ENCODE data around the gene NOL11.

GRCh38 chr17:67713169-67713568 is 4.6 kb upstream of the NOL11 start:
- TF ChIP-seq CTCF (IDR thresholded peaks at IDR 0.05), result no peak
- TF ChIP-seq ATF6 (CRISPR knock-in tag; IDR thresholded peaks at IDR 0.05), result no peak
- no peak for TF ChIP-seq CREB1 (CRISPR knock-in tag; IDR thresholded peaks at IDR 0.05)
- no peak for TF ChIP-seq ESRRA (CRISPR knock-in tag; IDR thresholded peaks at IDR 0.05; ENCODE audit: borderline replicate concordance)
- no peak for TF ChIP-seq HMGXB4 (CRISPR knock-in tag; IDR thresholded peaks at IDR 0.05)

All from WTC11 (cell line).